Caco-2 (cell line): Measurements from ENCODE around the gene COL6A2. TPM values are rescaled to one million over a fixed set of nuclear protein-coding genes. Genes with fewer than 3 reads are reported as not detected.
"Not testable (repeated sequence)": the region's sequence is repeated elsewhere in the genome, so short reads cannot be mapped to it uniquely, and the experiment has no call there.

ENCODE experiments used
- BruUV-seq: library from RNA; stranded (reverse); fragments of 400-500 nt; replicated peaks from 2 replicates; lab custom pipeline; 2021; lab: Mats Ljungman, UMichigan
- CTCF ChIA-PET: fragments of 300-600 bp; sonication (Branson Sonifier 250); formaldehyde crosslinking; loops from one replicate; lab custom pipeline; 2022; ENCODE audit warnings: antibody characterized with exemption; lab: Charles Lee
- POLR2A ChIA-PET: fragments of 300-600 bp; sonication (Branson Sonifier 250); formaldehyde crosslinking; loops from one replicate; lab custom pipeline; 2022; ENCODE audit warnings: antibody characterized with exemption; lab: Charles Lee
- DNase-seq, 2 experiments: peaks; one replicate each; pipeline versions ENCODE4 v3.0.0 to v3.0.0-alpha.2; 2020 to 2022
- H3K27me3 ChIP-seq: replicated peaks from 2 replicates; pipeline ENCODE4 v1.6.0; 2011; ENCODE audit warnings: low read length; ENCODE audit not compliant: control insufficient read depth, insufficient read depth
- H3K36me3 ChIP-seq: 2 replicates; pipeline ENCODE4 v1.5.1; 2011; ENCODE audit warnings: low read length; ENCODE audit not compliant: control insufficient read depth, insufficient read depth
- H3K4me1 ChIP-seq: fragments of 250-450 bp; sonication (Bioruptor Pico); 2 replicates; pipeline ENCODE4 v1.5.1; 2020; ENCODE audit warnings: mild to moderate bottlenecking
- H3K4me3 ChIP-seq: 2 replicates; pipeline ENCODE4 v1.5.1; 2011; ENCODE audit warnings: low read depth, mild to moderate bottlenecking, control low read depth, low read length
- H3K9me3 ChIP-seq: fragments of 250-450 bp; sonication (Bioruptor Pico); 2 replicates; pipeline ENCODE4 v1.5.1; 2020; ENCODE audit warnings: mild to moderate bottlenecking, moderate library complexity
- H3K27ac Mint-ChIP-seq: one replicate; pipeline ENCODE4 v1.8.0; 2022; ENCODE audit warnings: mixed read lengths; ENCODE audit not compliant: unreplicated experiment
- H3K27me3 Mint-ChIP-seq: one replicate; pipeline ENCODE4 v1.8.0; 2022; ENCODE audit warnings: mixed read lengths; ENCODE audit not compliant: insufficient read depth, unreplicated experiment
- H3K36me3 Mint-ChIP-seq: one replicate; pipeline ENCODE4 v1.8.0; 2022; ENCODE audit warnings: mild to moderate bottlenecking, mixed read lengths; ENCODE audit not compliant: insufficient read depth, unreplicated experiment
- H3K4me1 Mint-ChIP-seq: one replicate; pipeline ENCODE4 v1.8.0; 2022; ENCODE audit warnings: low read depth, mixed read lengths; ENCODE audit not compliant: unreplicated experiment
- H3K4me3 Mint-ChIP-seq: one replicate; pipeline ENCODE4 v1.8.0; 2022; ENCODE audit warnings: mild to moderate bottlenecking, moderate library complexity, mixed read lengths; ENCODE audit not compliant: unreplicated experiment
- H3K9me3 Mint-ChIP-seq: one replicate; pipeline ENCODE4 v1.8.0; 2022; ENCODE audit warnings: mixed read lengths; ENCODE audit not compliant: unreplicated experiment
- intact Hi-C: fragments of 100-400 bp; cut with micrococcal nuclease; formaldehyde crosslinking; loops from one replicate; pipeline ENCODE4 v1.10.0; 2022; ENCODE audit not compliant: unreplicated experiment
- total RNA-seq: library from RNA; stranded (reverse); gene quantifications from 2 replicates; pipeline ENCODE4 v1.2.3, GENCODE V29; 2022
- TF ChIP-seq, protein P1 (sequence below), 2 experiments: fragments of 200-600 bp in 1 of 2; IDR thresholded peaks; 1 replicate in 1 of 2; 2 replicates in 1 of 2; pipeline versions ENCODE4 v1.5.1 to v1.8.0; 2011 to 2022; ENCODE audit warnings: antibody characterized with exemption in 1 of 2, control low read depth in 1 of 2, inconsistent platforms in 1 of 2, low read depth in 1 of 2, low read length in 1 of 2, mild to moderate bottlenecking in 1 of 2, moderate library complexity in 1 of 2; ENCODE audit not compliant: insufficient read depth in 1 of 2, severe bottlenecking in 1 of 2, unreplicated experiment in 1 of 2

The COL6A2 gene
- total RNA-seq, 1 experiment from 2014 or later: 8.8 TPM

DNA sequence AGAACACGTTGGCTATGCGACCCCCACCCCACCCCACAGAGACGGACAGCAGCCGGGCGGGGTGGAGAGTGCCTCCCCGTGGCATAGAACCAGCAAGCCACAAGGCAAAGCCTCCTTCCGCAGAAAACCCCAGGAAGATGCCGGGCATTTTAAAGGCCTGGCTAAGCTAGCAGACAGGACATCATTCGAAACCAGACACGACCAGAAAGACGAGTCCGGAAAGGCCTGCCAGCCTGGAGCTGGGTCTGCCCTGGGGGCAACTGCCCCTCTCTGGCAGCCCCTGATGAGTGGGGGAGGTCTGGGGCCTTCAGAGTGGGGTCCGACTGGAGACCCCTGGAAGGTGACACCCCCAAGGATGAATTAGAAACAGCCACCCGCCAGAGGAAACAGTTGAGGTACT lies 48.9 kb downstream of the COL6A2 start:
- no peak overlapping the region for H3K4me3 Mint-ChIP-seq
- H3K36me3 Mint-ChIP-seq: no peaks in the 10 kb centered on the region
- BruUV-seq: no TSS peak

DNA sequence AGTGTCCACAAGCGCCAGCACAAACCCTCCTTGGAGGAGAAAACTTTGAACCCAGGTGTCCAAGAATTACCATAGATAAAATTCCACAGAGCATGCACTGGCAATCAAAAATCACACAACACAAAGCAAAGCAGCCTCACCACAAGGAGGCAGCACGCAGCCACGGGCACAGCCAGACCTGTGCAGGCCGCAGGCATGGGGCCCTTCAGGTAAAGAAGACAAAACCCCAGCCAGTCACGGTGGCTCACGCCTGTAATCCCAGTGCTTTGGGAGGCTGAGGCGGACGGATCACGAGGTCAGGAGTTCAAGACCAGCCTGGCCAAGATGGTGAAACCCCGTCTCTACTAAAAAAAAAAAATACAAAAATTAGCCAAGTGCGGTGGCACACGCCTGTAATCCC lies 49.5 kb downstream of the COL6A2 start:
- H3K27me3 ChIP-seq, H3K27me3 Mint-ChIP-seq, H3K4me3 Mint-ChIP-seq, POLR2A ChIA-PET, BruUV-seq, CTCF ChIA-PET, H3K4me3 ChIP-seq, H3K4me1 ChIP-seq, H3K9me3 ChIP-seq, H3K27ac Mint-ChIP-seq, H3K9me3 Mint-ChIP-seq, H3K36me3 ChIP-seq, H3K36me3 Mint-ChIP-seq: not testable (repeated sequence)
- DNase-seq: peak; percentile 66 to 71
- peaks cover 12% of the 10 kb centered on the region for H3K4me1 Mint-ChIP-seq
- intact Hi-C loops: loop anchor here (10.0 kb wide), 1 partner anchor 77 kb away; the partner anchor contains the start of gene LSS
- TF ChIP-seq, protein P1, sequence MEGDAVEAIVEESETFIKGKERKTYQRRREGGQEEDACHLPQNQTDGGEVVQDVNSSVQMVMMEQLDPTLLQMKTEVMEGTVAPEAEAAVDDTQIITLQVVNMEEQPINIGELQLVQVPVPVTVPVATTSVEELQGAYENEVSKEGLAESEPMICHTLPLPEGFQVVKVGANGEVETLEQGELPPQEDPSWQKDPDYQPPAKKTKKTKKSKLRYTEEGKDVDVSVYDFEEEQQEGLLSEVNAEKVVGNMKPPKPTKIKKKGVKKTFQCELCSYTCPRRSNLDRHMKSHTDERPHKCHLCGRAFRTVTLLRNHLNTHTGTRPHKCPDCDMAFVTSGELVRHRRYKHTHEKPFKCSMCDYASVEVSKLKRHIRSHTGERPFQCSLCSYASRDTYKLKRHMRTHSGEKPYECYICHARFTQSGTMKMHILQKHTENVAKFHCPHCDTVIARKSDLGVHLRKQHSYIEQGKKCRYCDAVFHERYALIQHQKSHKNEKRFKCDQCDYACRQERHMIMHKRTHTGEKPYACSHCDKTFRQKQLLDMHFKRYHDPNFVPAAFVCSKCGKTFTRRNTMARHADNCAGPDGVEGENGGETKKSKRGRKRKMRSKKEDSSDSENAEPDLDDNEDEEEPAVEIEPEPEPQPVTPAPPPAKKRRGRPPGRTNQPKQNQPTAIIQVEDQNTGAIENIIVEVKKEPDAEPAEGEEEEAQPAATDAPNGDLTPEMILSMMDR (IDR thresholded peaks at IDR 0.05; ENCODE audit: insufficient read depth in 1 of 2, low read depth in 1 of 2, low read length in 1 of 2, severe bottlenecking in 1 of 2, unreplicated experiment in 1 of 2): peak; percentile 26 to 61

More for the DNA sequence above, 48.9 kb downstream of the COL6A2 start:
- H3K4me3 ChIP-seq: no peak overlapping the region
- TF ChIP-seq, protein P1 (IDR thresholded peaks at IDR 0.05; ENCODE audit: insufficient read depth in 1 of 2, low read depth in 1 of 2, low read length in 1 of 2, severe bottlenecking in 1 of 2, unreplicated experiment in 1 of 2): no peak
- intact Hi-C loops: loop anchor here (10.0 kb wide), 1 partner anchor 78 kb away; the partner anchor contains the start of gene LSS
- ChIA-PET CTCF (no interaction called here), POLR2A (no interaction called here)
- no peaks in the 10 kb centered on the region for H3K36me3 ChIP-seq
- H3K4me1 ChIP-seq: peaks cover 10% of the 10 kb centered on the region; the same call in 1 of the 2 replicates
- H3K9me3 ChIP-seq: no peaks in the 10 kb centered on the region
- H3K27me3 ChIP-seq: no peaks in the 10 kb centered on the region
- Mint-ChIP-seq H3K9me3 (no peaks in the 10 kb centered on the region), H3K4me1 (peaks cover 12% of the 10 kb centered on the region), H3K27me3 (no peaks in the 10 kb centered on the region), H3K27ac (no peak overlapping the region)
- no peak for DNase-seq

DNA sequence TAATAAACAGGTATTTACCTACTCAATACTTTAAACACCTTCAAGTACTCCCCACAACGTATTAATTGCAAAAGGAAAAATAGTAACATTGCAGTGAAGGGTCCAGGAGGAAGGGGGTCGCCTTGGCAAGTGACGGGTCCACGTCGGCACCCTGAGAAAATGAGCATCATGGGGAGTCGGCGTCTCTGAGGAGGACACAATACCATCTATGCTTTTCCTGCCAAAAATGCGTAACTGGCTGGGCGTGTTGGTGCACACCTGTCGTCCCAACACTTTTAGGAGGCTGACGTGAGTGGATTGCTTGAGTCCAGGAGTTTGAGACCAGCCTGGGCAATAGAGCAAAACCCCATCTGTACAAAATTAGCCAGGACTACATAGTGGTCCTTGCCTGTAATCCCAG lies 50.2 kb downstream of the COL6A2 start:
- CTCF ChIA-PET: no interaction called here
- Histone ChIP-seq H3K27me3 (no peaks in the 10 kb centered on the region), H3K9me3 (no peaks in the 10 kb centered on the region), H3K4me1 (peaks cover 10% of the 10 kb centered on the region; the same call in 1 of the 2 replicates), H3K36me3 (no peaks in the 10 kb centered on the region), H3K4me3 (no peak overlapping the region)
- Mint-ChIP-seq H3K4me3 (no peak overlapping the region), H3K4me1 (peaks cover 12% of the 10 kb centered on the region), H3K27me3 (no peaks in the 10 kb centered on the region), H3K36me3 (no peaks in the 10 kb centered on the region), H3K9me3 (no peaks in the 10 kb centered on the region), H3K27ac (no peak overlapping the region)
- BruUV-seq: no TSS peak
- TF ChIP-seq, protein P1 (IDR thresholded peaks at IDR 0.05; ENCODE audit: insufficient read depth in 1 of 2, low read depth in 1 of 2, low read length in 1 of 2, severe bottlenecking in 1 of 2, unreplicated experiment in 1 of 2): no peak
- DNase-seq: no peak
- intact Hi-C loops: loop anchor here (10.0 kb wide), 1 partner anchor 77 kb away; the partner anchor contains the start of gene LSS
- POLR2A ChIA-PET: no interaction called here
